Activated CD8-positive, alpha-beta memory T cell treated with anti-CD3 and anti-CD28 coated beads, Interleukin-2, amount 50 U/mL, for 24 hours (primary cell): ENCODE results near the gene DLX2.
A peak's percentile ranks its signal among the peaks of the same experiment; 100 is the strongest.

Experiments used
- DNase-seq: peaks from one replicate; pipeline ENCODE4 v3.0.0-alpha.2; 2020; ENCODE audit errors: extremely low read depth

DLX2 gene

DNA sequence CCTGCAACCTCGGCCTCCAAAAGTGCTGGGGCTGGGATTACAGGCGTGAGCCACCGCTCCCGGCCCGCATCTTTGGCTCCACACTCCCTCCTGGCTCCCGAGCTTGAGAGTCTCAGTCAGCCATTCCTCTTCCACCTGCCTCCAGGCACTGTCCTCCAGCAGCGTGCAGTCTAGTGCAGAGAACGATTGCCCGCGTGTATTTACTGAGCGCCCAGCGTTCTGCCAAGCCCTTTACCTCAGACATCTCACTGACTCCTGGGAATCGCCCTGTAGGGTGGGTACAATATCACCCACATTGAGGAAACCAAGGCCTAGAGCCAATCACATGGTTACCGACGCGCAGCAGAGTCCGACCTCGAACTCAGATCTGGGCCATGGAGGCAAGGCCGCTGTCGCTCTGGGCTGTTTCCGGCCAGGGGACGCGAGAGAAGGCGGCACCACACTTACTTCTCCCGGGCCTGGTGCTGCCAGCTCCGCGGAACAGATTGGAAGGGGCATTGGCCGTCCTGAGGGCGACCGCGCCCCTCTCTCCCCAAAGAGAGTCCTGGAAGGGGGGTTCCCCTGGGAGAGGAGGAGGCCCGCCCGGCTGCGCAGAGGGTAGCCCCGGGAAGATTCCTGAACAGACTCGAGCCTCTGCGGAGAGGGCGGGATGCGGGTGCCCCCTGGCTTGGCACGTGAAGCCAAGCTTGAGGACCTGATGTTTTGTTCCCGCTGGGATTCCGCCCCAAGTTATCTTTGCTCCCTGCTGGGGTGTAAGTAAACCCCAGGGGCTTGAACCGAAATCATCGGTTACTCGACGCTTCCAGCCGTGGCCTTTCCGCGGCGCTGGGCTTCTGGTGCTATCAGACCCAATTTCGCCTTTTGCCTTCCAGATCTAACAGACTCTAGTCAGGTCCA is 5.2 kb upstream of the DLX2 start:
- no peak for DNase-seq

DNA sequence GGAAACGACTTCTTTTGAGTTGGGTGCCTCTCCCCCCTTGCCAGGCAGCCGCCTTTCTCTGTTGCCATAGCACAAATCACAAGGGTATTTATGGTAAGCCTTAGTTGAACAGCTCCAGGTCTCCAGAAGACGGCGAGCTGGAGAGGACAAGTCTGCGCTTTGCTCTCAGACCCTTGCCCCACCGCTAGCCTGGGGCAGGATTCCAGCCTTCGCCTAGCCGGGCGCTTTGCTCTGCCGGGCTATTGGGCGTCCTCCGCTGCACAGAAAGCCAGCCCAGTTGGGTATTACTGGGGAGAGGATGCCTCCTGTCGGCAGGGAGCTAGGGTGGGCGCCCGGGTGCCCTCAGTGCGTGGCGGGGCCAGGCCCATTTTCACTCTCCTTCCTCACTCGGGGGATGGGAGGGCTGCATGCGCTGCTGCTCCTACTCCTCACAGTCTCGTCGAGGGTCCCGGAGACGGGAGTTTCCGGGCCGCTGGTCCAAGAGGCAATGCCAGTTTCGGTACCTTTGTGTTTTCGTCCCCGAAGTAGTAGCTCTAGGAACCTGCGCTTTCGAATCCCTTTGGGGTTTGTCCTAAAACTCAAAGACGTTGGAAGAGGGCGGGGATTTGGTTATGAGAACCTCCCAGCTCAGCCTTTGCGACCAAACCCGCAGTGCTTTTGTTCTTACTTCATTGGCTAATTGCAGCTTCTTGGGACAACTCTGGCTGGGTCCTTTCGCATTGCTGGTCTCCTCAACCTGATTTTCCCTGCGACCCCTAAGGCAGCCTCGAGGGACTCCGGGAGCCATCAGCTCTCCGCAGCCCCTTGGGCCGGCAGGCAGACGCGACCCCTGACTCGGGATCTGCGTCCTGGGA is 3.6 kb upstream of the DLX2 start:
- DNase-seq, result no peak

- DNase-seq, result no peak
These were observed 2.9 kb upstream of the DLX2 start for GRCh38 chr2:172105471-172106107.

- DNase-seq, result peak; percentile 44
These were observed 972 bp upstream of the DLX2 start for GRCh38 chr2:172103471-172104272.

GRCh38 chr2:172101821-172102390 is 794 bp downstream of the DLX2 start:
- DNase-seq, result no peak

- no peak for DNase-seq
These were observed 1.5 kb downstream of the DLX2 start for GRCh38 chr2:172100935-172101820.

DNA sequence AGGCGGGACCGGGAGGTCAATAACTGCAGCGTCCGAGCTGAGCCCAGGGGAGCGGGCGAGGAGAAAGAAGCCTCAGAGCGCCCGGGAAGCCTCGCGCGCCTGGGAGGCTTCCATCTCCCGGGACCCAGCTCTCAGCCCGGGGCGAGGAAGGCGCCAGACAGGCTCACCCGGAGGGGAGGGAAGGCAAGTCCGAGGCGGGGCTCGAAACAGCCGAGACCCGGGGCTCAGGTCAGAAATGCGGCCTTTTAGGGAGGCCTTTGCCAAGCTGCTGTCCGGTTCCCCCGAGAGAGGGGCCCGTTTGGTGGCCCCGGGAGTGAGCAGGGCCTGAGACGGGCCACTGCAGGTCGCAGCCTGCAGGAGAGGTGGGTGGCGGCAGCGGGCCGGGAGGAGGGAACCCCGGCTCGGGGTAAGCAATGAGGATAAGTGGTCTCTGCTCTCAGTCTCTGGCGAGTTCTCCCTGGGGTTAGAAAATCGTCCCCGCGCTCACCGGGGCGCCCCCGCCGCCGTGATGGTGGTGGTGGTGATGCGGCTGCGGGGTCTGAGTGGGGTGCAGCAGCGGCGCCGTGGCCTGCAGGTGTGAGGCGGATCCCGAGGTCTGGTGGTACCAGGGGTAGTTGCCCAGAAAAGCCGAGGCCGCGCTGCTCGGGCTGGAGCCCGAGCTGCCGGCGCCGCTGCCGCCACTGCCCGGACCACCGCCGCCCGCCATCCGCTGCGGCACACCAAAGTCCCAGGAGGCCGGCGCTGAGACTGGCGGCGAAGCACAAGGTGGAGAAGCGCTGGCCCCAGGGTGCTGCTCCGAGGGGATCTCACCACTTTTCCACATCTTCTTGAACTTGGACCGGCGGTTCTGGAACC is 2.4 kb downstream of the DLX2 start:
- no peak for DNase-seq

DNA sequence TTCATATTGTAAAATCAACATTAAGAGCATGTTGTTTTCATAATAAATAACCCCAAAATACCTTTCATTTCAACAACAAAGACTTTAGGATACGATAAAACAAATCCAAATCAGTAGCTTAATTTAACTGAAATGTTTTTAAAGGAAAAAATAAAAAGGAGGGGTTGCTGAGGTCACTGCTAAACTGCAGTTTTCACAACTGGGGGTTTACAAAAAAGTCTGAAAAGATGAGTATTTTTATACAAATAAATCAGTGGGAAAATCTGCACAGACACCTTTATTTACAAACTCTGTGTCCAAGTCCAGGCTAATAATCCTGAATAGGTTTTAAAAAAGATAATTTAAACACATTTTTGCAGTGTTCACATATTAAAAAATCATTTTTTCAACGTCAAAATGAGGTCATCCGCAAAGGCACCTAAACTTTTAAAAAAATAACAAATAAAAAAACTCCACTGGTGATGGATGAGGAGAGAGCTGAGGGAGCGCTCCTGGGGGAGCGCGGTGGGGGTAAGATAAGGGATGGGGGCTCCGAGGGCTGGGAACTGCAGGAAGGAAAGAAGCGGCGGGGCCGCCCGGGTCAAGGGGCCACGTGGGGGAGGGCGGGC is 3.1 kb downstream of the DLX2 start:
- DNase-seq, result no peak

GRCh38 chr2:172098650-172099471 is 3.8 kb downstream of the DLX2 start:
- DNase-seq, result no peak

GRCh38 chr2:172098287-172098649 is 4.4 kb downstream of the DLX2 start:
- DNase-seq, result no peak

GRCh38 chr2:172097557-172098131 is 5.1 kb downstream of the DLX2 start:
- no peak for DNase-seq

GRCh38 chr2:172096626-172097547 is 5.8 kb downstream of the DLX2 start:
- DNase-seq, result no peak

DNA sequence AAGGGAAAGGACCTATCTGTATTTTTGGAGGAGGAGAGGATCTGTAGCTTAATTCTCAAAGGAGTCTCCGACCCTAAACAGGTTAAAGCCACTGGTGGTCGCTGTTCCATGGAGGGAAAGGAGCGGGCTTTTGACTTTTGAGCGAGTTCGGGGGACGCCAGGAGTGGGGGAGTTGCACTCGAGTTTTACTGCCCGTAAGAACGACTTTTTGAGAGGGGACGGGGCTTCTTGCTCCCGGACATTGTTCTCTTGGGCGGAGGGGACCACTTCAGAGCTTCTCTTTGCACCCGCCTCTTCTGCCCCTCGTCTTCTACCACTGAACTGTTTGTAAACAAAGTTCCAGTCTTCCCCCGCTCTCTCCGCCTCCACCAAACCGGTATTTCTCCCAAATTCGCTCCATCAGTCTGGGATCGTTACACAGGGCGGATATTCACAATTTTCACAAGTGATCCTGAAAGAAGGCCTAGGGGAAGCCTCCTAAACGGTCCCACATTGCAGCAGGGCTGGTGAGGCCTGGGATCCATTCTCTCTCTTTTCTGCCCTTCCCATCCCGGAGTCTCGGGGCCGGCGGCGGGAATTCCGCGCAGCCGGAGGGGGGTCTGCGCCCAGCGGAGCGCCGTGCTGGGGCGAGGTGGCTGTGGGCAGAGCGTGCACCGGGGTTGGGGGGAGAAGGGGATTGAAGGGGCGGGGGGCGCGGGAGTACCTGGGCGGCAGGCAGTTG is 6.6 kb downstream of the DLX2 start:
- DNase-seq, result no peak

- DNase-seq, result no peak
These were observed 7.4 kb downstream of the DLX2 start for GRCh38 chr2:172095146-172095904.
